Hematopoietic multipotent progenitor cell (in vitro differentiated cells): ENCODE data around the gene C5orf63. TPM values are rescaled to one million over a fixed set of nuclear protein-coding genes. Genes with fewer than 3 reads are reported as not detected.
"Not testable (repeated sequence)": the region's sequence is repeated elsewhere in the genome, so short reads cannot be mapped to it uniquely, and the experiment has no call there.

Experiments
- DNase-seq, 3 donors: peaks; one replicate each; pipeline ENCODE4 v3.0.0-alpha.2; 2011 to 2015; ENCODE audit warnings: low read depth in 2 of 3, low spot score in 2 of 3
- total RNA-seq: library from RNA; depleted of rRNA; stranded (reverse); fragments of >200 nt; gene quantifications from one replicate; pipeline ENCODE4 v1.2.3, GENCODE V29; 2012

Gene C5orf63
- 2.2 TPM for total RNA-seq

GRCh38 chr5:127072861-127073846 is at the start of gene C5orf63:
Gene C5orf63, minus strand, starts transcription at chr5:127073502. Its CDS starts 14,507 bp downstream, at chr5:127058995.
- peak; percentile 29 to 65 (median 62) for DNase-seq

GRCh38 chr5:127112347-127112864 is 39.1 kb upstream of the C5orf63 start:
- no peak for DNase-seq

GRCh38 chr5:127111112-127111511 is 37.8 kb upstream of the C5orf63 start:
- DNase-seq: no peak

- not testable (repeated sequence) for DNase-seq
These were observed 35.4 kb upstream of the C5orf63 start for GRCh38 chr5:127108624-127109260.

- no peak for DNase-seq
These were observed 28.6 kb upstream of the C5orf63 start for GRCh38 chr5:127101935-127102334.

GRCh38 chr5:127101533-127101932 is 28.2 kb upstream of the C5orf63 start:
- no peak for DNase-seq

GRCh38 chr5:127098241-127098640 is 24.9 kb upstream of the C5orf63 start:
- DNase-seq: no peak

- no peak for DNase-seq
These were observed 24.0 kb upstream of the C5orf63 start for GRCh38 chr5:127097278-127097677.

GRCh38 chr5:127096328-127096993 is 23.2 kb upstream of the C5orf63 start:
- no peak for DNase-seq

- no peak for DNase-seq
These were observed 21.0 kb upstream of the C5orf63 start for GRCh38 chr5:127094161-127094814.

GRCh38 chr5:127092690-127093089 is 19.4 kb upstream of the C5orf63 start:
- no peak for DNase-seq

- DNase-seq: no peak
These were observed 15.9 kb upstream of the C5orf63 start for GRCh38 chr5:127089191-127089590.

- DNase-seq: no peak
These were observed 14.9 kb upstream of the C5orf63 start for GRCh38 chr5:127088251-127088650.

GRCh38 chr5:127086589-127086988 is 13.3 kb upstream of the C5orf63 start:
- DNase-seq: no peak

GRCh38 chr5:127085796-127086195 is 12.5 kb upstream of the C5orf63 start:
- DNase-seq: no peak

- DNase-seq: no peak
These were observed 12.1 kb upstream of the C5orf63 start for GRCh38 chr5:127085371-127085770.

GRCh38 chr5:127084656-127085055 is 11.4 kb upstream of the C5orf63 start:
- no peak for DNase-seq

GRCh38 chr5:127083711-127084110 is 10.4 kb upstream of the C5orf63 start:
- DNase-seq: no peak

- DNase-seq: peak in 2 of 3 donors; percentile 16 to 52
These were observed 6.7 kb upstream of the C5orf63 start for GRCh38 chr5:127079994-127080491.

- no peak for DNase-seq
These were observed 4.1 kb upstream of the C5orf63 start for GRCh38 chr5:127077366-127077765.
